ENCODE results near the gene TMEM121B.

TMEM121B gene

DNA sequence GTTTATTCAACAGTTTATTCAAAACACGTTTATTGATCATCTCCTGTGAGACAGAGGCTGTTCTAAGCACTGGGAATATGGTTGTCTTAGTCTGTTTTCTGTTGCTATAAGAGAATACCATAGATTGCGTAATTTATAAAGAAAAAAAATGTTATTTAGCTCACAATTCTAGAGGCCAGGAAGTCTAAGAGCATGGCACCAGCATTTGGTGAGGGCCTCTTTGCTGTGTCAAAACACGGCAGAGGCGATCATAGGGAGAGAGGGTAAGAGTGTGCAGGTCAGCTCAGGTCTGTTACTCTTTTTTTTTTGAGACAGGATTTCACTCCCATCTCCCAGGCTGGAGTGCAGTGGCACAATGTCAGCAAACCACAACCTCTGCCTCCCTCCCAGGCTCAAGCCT is 41.6 kb downstream of the TMEM121B start:
- no peak overlapping the region for H3K27ac ChIP-seq
- TF ChIP-seq, protein P1, sequence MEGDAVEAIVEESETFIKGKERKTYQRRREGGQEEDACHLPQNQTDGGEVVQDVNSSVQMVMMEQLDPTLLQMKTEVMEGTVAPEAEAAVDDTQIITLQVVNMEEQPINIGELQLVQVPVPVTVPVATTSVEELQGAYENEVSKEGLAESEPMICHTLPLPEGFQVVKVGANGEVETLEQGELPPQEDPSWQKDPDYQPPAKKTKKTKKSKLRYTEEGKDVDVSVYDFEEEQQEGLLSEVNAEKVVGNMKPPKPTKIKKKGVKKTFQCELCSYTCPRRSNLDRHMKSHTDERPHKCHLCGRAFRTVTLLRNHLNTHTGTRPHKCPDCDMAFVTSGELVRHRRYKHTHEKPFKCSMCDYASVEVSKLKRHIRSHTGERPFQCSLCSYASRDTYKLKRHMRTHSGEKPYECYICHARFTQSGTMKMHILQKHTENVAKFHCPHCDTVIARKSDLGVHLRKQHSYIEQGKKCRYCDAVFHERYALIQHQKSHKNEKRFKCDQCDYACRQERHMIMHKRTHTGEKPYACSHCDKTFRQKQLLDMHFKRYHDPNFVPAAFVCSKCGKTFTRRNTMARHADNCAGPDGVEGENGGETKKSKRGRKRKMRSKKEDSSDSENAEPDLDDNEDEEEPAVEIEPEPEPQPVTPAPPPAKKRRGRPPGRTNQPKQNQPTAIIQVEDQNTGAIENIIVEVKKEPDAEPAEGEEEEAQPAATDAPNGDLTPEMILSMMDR (conservative IDR thresholded peaks at IDR 0.05) = no peak

DNA sequence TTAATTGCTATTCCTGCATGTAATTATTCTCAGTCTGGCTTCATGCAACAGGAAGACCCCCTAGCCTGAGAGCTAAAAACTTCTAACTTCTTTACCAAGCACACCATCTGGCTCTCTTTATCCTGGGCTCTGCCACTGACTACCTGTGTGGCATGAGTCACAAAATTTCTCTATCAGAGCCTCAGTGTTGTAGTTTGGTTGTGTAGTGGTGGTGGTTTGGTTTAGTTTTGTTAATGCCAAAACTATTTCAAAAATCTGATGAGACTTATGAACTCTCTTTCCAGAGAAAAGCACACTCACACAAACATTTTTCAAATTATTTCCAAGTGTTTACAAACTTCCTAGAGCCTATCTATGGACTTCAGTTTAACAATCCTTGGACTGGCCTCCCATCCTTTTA is 43.9 kb downstream of the TMEM121B start:
- TF ChIP-seq, protein P1 (conservative IDR thresholded peaks at IDR 0.05) = no peak
- no peak overlapping the region for H3K27ac ChIP-seq

DNA sequence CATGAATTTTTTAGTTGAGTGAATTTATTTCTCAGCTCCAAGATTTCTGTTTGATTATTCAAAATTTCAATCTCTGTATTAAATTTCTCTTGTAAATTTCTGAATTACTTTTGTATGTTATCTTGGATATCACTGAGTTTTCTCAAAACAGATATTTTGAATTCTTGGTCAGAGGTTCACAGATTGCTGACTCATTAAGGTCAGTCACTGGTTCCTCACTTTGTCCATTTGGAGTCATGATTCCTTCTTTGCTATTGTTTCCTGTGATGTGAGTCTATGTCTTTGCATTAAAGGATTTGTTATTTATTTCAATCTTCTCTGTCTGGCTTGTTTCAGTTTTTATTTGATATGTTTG is 46.5 kb downstream of the TMEM121B start:
- peak overlapping the region; percentile 1; the same call in 1 of the 2 replicates for H3K27ac ChIP-seq
- TF ChIP-seq, protein P1 (conservative IDR thresholded peaks at IDR 0.05) = no peak

DNA sequence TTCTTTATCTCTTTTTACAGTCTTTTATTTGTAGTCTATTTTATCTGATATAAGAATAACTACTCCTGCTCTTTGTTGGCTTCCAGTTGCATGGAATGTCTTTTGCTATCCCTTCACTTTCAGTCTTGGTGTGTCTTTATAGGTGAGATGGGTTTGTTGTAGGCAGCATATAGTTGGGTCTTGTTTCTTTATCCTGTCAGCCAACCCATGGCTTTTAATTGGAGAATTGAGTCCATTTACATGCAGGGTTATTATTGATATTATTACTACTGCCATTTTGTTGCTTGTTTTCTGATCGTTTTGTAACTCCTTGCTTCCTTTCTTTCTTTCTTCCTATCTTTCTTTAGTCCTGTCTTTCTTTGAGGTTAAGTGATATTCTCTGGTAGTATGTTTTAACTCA is 48.3 kb downstream of the TMEM121B start:
- TF ChIP-seq, protein P1 (conservative IDR thresholded peaks at IDR 0.05) = no peak
- no peak overlapping the region for H3K27ac ChIP-seq

Data from VCaP (cell line).